AG08396 (cell line): Measurements from ENCODE around the gene PXMP4.

Source experiments
- DNase-seq: peaks from one replicate; pipeline ENCODE4 v3.0.0; 2012; ENCODE audit warnings: low spot score, mixed read lengths

PXMP4 gene

DNA sequence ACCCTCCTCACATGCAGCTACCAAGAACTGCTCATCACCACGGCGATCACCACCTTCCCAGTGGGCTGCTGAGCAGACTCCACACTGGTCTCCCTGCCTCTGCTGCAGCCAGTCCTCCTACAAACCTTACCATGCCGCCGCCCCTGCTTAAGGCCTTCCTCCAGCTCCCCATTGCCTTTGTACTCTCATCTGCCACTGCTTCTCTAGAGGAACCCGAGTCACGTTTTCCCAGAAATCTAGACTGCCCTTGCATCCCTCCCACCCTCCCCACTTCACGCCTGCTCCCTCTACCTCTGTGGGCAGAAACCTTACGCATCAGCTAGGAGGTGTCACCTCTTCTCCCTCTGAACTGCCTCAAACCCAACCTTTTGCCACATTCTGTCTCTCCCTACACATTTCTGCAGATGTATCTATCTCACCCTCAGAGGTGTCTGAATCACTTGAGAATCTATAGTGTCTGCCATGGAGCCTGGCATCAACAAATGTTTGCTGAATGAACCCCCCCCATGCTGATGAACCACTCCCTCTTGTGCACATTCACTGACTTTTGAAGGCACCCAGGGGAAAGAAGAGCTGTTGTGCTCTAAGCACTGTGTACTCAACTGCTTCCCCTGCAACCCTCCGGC is 38.3 kb downstream of the PXMP4 start:
- no peak for DNase-seq

DNA sequence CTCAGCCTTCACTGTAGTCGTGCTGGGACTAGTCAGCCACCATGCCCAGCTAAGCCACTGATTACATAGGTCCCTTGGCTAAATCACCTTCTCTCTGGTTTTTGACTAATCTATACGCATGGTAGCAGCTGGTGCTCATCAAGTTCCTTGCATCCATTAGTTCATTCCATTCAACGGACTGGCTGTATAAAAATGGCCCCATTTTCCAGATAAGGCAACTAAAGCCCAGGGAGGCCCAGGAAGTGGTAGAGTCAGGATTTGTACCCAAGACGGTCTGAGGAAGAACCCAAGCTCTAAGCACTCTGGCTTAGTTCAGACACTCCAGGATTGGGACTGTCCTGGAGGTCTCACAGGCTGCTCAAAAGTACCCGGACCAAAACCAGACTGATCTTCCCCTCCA is 38.8 kb downstream of the PXMP4 start:
- DNase-seq, result no peak

DNA sequence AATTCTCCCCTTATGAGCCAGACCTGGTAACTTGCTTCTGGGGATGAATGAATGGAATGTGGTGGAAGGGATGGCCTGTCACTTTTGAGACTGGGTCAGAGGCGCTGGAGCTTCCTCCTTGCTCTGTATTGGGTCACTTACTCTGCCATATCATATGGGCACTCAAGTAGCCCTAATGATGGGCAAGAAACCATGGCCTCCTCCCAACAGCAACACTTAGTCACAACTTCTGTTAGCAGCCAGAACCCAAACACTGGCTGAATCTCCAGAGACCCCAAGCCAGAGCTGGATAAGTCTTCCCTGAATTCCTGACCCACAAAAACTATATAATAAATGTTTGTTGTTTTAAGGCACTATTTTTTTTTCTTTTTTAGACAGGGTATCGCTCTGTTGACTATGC is 39.4 kb downstream of the PXMP4 start:
- no peak for DNase-seq

DNA sequence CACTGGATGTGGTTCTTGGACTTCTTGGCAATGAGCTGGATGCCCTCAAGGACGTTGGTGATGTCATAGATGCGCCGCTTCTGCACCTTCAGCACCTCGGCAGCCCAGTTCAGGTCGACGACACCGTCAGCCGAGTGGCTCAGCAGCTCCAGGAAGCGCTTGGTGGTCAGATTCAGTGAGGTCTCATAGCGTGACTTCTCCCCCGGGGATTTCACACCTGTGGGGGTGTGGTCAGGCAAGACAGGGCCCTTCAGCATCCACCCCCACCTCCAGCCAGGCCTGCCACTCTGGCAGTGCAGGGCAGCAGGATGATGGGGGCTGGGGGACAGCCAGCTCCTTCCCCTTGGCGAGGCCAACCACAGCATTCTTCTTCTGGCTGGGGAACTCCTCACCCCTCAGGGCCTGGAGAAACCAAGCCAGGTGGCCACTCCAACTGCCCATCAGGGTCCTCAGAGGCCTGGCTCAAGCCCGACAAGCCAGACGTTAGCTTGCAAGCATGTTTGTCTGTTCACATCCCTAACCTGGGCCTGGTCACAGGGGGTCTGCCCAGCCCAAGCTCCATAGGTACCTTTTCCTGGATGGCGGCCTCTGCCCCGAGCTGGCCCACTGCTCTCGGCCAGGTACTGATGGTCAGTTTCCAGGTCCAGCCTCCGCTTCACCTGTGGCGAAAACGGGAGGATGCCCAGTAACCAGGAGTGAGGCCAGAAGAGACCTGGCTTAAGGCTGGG is 40.2 kb downstream of the PXMP4 start:
- DNase-seq, result no peak

DNA sequence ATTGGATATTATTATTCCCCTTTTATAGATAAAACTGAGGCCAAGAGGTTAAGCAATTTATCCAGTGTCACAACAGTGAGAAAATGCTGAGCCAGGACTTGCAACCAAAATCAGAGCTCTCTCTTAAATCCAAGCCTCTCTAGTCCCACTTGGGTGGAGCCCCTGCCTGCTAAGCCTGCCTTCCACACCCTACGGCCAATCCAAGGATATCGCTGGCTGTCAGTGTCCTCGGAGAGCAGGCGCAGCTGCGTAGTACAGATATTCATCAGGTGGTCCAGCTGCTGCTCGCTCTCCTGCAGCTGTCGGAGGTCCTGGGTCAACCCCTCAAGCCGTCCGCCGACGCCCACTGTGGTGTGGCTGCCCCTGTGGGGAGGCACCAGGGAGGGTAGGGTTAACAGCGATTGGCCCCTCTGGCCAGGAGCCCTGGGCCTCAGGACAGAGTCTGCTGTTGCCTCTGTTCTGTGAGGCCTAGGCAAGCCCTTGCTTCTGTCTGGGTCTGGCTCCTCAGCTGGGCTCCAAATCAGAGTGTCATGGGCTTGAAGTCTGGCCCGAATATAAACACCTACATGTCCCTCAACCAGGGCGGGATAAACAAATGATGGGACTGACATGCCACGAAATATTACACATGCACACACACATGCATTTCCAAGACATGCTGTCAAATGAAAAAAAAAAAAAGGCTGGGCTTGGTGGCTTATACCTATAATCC is 42.0 kb downstream of the PXMP4 start:
- DNase-seq, result no peak

DNA sequence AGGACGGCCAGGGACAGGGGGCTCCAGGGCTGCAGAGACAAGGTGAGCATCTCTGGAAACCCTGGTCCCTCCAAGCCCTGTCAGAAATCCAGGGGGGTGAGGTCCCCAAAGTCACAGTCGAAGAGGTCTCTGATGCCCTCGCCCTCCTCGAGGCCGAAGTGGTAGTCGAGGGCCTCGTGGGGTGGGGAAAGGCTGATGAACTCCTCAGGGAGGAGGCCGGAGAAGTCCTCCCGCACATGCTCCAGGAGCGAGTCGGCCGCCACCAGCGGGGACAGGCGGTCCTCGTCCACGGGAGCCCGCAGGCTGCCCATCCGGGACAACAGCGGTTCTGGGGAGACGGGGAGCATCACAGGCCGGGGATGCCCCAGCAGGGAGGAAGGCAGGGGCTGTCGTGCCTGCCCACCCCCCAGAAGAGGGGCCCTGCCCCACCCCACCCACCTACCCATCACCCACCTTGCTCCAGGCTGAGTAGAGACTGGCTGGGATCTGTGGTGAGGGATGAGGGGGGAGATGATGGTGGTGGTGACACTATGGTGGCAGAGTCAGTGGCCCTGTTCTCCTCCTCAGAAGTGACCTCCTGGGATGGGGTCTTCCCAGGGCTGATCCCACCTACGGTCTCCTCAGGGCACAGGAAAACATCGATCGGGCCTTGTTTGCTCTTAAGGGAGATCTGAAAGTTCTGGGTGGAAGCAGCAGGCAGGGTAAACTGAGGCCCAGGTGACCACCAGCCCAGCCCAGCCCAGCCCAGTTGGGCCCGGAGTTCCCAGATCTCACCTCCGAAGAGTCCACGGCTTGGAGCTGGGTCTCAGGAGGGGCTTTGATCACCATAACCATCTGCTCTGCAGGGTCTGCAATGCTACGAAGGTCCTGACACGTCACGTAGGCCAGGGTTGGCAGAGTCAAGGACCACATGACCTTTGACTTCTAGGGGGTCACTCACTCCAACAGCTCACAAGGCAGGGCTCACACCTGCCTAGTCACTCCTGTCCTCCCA is 43.2 kb downstream of the PXMP4 start:
- no peak for DNase-seq

DNA sequence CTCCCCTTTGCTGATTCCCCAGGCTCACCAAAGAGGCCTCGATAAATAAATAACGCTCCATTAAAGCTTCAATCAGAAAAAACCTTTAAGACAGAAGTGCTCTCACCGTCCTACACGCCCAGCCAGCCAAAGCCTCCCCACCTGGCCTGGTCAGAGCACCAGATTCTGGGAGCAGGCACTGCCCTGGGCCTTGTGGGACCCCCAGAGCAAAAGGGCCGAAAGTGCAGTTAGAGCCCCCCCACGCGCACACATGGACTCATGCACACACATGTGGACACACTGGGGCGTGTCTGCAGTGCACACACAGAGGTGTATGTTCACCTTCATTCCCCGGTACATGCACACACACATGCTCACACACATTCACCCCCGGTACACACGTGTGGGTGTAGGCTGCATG is 44.0 kb downstream of the PXMP4 start:
- DNase-seq, result no peak

DNA sequence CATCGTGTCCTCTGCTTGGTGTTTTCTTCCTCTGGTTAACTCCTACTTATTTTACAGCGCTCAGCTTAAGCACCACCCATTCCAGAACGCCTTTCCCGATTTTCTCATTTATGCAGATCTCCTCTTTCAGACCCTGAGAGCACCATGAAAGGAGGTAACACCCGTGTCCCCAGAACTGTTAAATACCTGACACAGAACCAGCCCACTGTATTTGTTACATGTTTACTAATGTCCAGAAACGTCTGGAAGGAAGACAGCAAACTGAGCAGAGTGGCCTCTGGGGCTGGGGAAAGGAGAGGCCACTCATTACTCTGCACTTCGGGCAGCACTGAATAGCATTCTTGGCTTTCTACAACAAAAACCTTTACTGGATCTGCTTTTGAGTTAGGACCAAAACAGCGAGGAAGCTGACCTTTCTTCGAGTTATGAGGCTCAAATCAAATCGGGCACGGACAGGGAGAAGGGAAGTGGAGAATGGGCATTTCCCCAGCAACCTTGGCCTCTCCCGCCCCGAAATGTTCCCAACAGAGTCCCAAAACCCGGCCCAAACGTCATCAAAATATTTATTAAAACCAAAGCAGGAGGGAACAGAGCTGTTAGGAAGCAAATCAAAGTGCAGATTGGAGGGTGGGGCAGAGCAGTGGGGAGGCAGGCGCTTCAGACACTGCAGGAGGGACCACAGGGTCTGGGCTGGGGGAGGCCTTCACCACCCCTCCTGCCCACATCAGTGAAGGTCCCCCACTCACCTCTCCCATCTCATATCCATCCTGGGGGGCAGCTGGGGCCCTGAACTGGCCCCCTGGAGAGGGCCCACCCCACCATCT is 44.8 kb downstream of the PXMP4 start:
- DNase-seq, result peak; percentile 53

DNA sequence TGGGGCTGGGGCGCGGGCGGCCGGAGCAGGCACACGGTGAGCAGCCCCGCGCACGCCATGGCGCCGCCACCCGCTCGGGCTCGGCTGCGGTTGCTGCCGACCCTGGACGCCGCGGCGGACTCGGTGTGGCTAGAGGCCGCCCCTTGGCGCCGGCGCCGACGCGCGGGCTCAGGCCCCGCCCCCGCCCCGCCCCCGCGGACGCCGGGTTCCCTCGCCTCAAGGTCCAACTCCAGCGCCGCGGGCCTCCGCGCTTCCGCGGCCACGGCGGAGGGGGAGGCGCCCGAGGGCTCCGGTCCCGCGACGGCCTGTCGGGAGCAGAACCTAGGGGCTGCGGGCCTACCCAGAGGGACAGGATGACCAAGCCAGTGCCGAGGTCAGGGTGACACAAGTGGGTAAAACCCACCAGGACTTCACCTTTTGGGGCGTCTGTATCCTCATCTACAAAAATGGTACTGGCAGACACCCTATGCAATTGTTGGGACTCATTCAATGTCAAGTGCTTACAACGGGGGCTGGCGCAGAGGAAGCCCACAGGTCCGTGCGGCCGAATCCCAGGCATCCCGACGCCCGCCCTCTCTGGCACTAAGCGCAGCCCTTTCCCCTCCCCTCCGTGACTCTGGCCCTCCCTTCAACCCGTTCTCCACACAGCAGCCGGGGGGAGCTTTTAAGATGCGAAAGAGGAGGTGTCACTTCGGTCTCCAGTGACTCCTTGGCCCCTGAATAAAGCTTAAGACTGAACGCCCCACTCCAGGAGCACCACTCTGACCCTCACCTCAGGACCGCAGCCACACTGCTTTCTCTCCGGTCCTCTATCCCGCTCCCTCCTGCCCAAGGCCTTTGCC is 45.6 kb downstream of the PXMP4 start, which contains the start of gene NECAB3:
Gene NECAB3 (minus strand): TSS at position 135 of the 842 bp plus-strand sequence. CDS start 76 bp downstream, at position 59.
- peak; percentile 94 for DNase-seq

DNA sequence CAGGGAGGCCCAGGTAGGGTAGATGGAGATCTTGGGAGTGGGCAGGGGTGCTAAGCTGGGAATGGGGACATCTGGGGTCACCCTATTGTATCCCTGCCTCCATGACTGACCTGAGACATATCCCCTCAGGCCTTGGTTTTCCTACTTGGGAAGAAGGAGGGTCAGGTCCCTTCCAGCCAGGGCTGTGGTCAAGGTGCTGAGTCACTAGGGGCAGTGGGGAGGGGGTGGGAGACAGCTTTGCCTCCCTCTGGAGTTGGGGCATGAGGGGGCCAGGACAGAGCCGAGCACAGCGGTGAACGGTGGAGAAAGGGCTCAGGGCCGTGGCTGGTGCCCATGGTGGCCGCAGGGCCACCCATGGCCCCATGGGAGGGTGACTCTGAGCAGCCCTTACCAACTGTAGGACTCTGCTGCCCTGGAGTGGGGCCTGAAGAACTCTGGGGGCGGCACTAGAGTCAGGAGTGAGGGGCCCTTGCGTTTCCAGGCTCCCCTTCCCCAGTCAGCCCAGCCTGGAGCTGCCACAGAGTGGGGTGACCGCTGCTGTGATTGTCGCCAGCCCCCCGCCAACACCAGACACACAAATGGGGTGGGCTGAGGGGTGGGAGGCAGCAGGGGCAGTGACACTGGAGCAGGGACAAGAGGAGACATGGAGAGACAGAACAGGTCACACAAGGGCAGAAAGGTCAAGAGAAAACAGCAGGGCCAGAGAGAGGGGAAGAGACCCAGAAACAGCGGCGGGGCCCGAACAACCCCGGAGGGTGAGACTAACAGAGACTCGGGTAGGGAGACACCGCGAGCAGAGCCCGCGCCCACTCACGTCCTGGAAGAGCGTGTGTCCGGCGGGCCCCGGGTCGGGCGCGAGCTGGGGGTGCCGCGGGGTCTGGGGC is 46.5 kb downstream of the PXMP4 start:
- DNase-seq, result no peak

DNA sequence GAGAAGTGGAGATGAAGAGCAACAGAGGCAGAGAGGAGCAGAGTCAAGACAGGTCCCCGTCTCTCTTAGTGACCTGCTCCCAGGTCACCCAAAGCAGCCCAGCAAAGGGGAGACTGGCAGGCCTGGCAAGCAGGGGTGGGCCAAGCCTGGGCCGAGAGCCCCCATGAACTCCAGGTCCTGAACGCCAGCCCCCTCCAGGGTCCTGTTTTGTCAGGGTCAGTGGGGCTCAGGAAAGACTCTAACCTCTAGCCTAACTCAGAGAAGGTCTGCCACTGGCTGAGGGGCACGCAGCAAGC is 47.0 kb downstream of the PXMP4 start:
- DNase-seq, result no peak

DNA sequence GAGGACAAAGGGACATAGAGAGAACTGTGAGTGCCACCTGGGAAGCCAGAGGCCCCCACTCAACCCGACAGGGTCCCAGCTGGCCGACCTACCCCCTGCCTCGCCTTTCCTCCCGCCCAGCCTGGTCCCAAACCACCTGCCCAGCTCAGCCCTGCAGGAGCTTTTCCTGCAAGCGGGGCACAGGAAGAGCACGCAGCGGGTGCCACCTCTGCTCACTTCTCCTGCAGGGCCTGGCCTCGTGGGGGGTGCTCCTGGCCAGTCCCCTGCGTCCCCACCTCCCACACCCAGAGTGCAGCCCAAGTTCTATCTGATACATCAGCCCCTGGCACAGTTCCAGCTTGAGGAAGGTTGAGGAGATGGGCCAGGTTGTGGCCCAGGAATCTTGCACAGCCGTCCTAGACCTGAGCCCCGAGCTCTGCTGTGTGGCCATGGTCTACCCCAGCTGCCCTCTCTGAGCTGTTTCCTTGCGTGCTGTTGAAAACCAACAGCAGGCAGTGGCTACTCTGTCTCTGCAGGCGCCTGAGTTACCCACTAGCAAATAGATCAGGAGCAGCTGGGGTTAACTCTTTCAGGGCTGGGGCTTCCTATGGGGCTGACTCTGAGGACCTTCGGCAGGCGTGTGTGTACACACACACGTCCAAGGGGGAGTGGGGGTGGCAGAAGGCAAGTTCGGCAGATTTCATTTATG is 47.5 kb downstream of the PXMP4 start:
- DNase-seq, result no peak

DNA sequence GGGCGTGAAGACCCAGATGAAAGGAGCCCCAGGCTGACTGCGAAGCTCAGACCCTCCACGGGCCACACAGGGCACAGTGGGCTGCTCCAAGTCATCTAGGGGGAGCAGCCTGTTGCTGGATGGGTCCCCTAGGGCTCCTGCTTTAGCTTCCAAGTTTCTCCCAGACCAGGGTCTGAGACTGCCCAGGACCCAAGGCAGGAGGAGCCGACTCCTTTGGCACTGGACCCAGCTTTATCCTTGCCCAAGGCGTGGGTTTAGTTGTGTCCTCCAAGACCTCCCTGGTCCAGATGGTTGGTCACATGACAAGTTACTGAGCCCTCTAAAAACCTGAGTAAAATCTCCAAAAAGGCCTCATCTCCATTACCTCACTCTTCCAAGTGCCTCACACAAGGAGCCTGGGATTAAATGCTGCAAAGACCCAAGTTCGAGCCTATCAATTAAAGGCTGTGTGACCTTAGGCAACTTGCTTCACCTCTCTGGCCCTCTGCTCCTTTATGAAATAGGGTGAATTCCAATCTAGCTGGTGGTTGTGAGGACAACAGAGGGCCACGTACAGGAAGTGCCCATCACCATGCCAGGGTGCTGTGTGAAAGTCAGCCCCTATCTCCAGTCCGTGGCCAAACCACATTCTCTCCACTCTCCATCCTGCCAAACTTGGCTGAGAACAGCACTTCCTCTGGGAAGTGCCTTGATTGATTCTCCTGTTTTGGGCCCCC is 48.4 kb downstream of the PXMP4 start:
- no peak for DNase-seq

DNA sequence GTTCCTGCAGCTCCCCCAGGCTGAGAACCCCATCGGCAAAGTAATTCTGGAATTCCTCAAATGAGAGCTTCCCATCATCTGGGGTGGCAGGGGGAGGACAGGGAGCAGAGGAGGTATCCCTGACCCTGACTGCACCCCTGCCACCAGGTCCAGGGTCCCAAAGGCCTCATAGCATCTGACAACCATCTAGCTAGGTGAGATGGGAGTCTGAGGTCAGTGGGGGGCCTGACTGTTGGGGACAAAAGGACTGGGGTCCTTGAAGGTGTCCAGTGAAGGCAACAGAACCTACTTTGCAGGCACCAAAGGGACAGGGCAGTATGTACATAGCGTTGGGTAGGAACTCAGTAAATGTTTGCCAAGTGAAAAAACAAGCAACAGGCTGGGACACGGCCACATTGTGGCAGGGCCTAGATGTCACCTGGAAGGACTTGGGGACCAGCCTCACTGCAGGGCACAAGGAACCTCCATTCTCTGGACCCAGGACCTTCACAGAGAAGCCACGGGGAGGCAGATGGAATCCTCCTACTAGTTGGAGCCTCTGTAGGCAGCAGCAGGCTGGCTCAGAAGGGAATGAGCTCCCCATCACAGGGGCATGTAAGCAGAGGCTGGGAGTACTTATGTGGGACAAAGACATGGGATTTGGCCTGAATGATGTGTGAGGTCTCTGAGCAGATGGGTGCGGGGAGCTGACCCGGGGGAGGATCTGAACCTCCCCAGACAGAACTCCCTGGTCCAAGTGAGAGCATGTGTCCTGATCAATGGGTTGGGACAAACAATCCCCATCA is 49.2 kb downstream of the PXMP4 start:
- DNase-seq, result no peak

DNA sequence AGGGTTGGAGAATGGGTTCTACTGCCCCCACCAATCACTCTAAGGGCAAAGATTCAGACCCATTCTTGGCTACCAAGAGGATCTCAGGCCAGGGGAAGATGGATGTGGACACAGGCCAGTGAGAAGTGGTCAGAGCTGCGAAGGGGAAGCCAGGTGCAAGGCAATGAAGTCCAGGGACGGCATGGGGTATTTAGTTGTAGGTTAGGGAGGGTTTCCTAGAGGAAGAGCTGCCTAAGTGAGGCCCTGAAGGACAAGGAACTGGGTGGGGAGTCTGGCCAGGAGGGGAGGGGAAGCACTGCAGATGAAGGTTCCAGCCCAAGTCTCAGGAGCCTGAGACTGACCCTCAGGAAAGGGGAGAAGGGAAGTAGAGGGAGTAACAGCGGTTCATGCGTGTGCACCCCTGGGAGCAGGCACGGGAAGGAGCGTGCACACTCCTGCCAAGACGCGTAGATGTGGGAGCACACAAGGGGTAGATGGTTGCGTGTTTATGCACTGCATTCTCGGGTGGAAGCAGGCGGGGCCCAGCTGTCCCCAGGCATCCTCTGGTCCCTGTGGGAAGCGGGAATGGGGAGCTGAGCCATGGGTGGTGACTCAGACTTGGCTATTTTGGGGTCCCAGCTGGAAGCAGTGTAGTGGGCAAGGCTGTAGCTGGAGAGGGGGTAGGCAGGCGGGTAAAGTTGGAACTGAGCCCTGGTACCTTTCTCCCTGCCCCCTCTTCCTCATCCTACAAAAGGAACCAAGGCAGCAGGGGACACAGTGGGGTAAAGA is 50.1 kb downstream of the PXMP4 start:
- DNase-seq, result no peak

DNA sequence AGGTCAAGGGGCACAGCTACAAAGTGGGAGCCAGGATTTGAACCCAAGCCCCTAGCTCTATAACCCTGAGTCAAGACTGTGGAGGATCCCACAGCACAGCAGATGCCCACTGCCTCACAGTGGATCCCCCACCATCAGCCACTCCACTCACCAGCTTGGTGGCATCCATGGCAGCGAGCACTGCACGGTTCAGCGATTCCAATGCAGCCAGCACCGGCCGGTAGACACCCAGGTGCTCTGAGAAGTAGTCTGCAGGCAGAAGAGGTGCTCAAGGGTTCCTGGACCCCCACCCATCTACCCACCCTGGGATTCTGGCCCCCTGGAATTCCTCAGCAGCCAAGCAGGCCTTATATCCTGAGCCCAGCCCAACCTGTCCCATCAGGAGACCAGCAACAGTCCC is 50.9 kb downstream of the PXMP4 start:
- no peak for DNase-seq
